ENCODE measurements around the gene CHD1.

CHD1 gene

DNA sequence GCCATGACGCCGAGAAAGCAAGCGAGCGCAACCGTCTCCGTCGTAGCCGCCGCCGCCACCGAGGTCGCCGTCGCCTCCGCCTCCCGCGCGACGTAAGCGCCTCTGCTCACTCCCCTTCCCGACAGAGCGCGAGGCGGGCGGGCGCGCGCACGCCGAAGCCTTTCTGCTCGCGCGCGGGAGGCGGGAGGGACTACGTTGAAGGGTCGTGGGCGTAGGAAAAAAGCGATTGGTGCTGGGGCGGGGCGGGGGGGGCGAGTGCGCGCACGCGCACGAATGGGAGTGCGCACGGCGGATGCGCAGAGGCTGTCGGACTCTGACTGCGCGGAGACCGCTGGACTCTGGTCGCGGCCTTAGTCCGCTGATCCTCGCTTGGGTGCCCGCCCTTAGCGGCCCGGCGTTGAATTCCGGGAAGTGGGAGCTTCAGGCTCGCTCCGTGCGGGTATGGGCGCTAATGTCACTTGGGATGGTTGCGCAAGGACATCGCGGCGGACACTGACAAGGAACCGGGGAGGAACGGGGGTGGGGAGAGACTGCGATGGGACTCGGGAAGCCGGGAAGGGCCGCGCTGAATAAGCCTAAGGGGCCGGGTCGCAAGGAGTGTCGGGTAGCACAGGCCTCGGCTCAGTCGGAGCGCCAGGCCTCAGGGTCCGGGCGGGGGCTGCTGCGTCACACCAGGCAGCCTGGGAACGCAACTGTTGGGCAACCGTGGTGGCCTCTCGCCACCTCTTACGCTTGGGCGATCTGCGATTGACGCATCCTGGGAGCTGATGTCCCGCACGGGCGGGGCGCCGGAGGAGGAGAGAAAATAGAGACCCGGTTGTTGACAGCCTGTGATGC, at the start of gene CHD1:
CHD1 (minus strand) TSS at position 135 of the 837 bp plus-strand sequence. CDS start 2,621 bp downstream, outside the sequence.
- TF ChIP-seq ZFX (IDR thresholded peaks at IDR 0.05), result peak; percentile 91
- TF ChIP-seq, protein P1, sequence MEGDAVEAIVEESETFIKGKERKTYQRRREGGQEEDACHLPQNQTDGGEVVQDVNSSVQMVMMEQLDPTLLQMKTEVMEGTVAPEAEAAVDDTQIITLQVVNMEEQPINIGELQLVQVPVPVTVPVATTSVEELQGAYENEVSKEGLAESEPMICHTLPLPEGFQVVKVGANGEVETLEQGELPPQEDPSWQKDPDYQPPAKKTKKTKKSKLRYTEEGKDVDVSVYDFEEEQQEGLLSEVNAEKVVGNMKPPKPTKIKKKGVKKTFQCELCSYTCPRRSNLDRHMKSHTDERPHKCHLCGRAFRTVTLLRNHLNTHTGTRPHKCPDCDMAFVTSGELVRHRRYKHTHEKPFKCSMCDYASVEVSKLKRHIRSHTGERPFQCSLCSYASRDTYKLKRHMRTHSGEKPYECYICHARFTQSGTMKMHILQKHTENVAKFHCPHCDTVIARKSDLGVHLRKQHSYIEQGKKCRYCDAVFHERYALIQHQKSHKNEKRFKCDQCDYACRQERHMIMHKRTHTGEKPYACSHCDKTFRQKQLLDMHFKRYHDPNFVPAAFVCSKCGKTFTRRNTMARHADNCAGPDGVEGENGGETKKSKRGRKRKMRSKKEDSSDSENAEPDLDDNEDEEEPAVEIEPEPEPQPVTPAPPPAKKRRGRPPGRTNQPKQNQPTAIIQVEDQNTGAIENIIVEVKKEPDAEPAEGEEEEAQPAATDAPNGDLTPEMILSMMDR (conservative IDR thresholded peaks at IDR 0.05), result no peak
- H3K27ac ChIP-seq, result peak within 1 kb of the TSS; percentile 100

DNA sequence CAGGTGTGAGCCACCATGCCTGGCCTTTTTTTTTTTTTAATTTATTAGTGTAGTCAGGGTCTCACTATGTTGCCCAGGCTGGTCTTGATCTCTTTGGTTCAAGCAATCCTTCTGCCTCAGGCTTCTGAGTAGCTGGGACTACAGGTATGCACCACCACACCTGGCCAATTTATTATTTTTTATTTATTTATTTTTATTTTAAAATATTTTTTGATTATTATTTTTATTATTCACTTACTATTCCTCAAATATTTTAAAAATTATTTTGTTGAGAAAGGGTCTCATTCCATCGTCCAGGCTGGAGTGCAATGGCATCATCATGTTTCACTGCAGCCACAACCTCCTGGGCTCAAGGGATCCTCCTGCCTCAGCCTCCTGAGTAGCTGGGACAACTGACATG, 49.7 kb upstream of the CHD1 start:
- TF ChIP-seq, protein P1 (conservative IDR thresholded peaks at IDR 0.05), result no peak
- TF ChIP-seq ZFX (IDR thresholded peaks at IDR 0.05), result no peak
- no peak overlapping the region for H3K27ac ChIP-seq

DNA sequence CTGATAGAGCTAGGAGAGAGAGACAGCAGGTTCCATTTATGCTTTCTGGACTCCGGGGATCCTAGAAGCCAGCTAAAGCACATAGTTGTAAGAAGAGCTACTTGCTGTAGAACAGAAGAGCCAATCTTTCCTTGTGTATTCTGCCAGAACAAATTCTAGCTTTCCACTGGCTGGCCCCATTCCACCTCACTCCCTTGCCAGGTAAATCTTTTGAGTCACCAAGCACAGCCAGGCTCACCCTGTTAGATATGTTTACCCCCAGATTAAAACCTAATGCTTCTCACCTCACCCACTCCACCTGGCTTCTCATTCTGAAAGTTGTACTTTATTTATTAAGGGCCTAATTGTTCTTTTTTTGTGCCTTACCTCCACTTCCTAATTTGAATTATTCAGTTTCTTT, 48.9 kb upstream of the CHD1 start:
- TF ChIP-seq, protein P1 (conservative IDR thresholded peaks at IDR 0.05), result no peak
- H3K27ac ChIP-seq, result no peak overlapping the region

DNA sequence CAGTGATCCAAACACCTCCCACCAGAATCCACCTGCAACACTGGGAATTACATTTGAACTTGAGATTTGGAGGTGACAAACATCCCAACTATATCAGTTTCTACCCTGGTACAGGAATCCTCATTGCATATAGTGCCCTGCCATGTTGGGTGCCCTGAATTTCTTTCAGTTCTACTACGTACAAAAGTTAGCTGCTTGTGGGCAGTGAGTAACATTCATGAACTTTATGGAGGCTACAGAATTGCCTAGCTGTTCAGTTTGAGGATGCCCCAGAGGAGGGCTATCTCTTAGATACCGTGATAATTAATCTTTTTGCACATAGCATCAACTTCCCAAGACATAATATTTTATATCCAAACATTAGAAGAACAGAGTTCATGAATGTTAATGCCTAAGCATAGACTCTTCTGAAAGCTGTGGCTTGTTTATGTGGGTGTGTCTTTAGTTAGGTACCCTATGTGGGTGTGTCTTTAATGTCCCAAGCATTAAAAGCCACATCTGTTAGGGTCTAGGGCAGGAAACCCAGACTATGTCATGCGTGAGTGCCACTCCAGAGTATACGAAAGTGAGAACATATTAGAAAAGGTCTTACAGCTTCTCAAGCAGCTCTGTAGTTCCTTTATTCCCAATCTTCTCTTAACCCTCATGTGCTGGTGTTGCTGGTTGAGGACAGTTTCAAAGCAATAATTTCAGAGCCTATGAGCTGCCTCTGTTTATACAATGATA, 47.0 kb upstream of the CHD1 start:
- TF ChIP-seq ZFX (IDR thresholded peaks at IDR 0.05), result no peak
- TF ChIP-seq, protein P1 (conservative IDR thresholded peaks at IDR 0.05), result no peak
- no peak overlapping the region for H3K27ac ChIP-seq

DNA sequence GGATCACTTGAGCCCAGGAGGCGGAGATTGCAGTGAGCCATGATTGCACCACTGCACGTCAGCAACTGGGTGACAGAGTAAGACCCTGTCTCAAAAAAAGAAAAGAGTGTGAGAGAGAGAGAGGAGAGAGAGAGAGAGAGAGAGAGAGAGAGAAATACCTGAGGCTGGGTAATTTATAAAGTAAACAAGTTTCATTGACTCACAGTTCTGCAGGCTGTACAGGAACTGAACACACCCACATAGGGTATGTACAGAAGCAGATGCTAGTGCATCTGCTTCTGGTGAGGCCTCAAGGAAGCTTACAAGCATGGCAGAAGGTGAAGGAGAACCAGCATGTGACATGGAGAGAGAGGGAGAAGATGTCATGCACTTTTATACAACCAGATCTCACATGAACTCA, 46.4 kb upstream of the CHD1 start:
- TF ChIP-seq, protein P1 (conservative IDR thresholded peaks at IDR 0.05), result no peak
- TF ChIP-seq ZFX (IDR thresholded peaks at IDR 0.05), result no peak
- H3K27ac ChIP-seq, result no peak overlapping the region

DNA sequence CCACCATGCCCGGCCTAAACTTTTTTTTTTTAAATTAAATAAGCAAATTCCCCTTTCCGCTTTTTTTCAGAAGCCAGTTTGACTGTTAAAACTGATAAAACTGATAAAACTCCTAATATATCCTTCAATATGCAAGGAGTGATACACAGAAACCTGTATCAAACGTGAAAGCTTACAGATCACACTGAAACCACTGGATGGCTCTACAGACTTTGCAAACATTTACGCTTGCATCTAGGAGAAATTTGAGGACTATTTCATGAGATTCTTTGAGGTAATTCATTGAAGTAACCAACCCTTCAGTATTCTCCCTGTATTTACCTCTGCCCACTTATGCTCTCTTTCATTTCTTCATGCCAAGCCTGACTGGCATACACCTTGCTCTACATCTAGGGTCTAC, 40.6 kb upstream of the CHD1 start:
- no peak overlapping the region for H3K27ac ChIP-seq
- no peak for TF ChIP-seq ZFX (IDR thresholded peaks at IDR 0.05)
- TF ChIP-seq, protein P1 (conservative IDR thresholded peaks at IDR 0.05), result no peak

DNA sequence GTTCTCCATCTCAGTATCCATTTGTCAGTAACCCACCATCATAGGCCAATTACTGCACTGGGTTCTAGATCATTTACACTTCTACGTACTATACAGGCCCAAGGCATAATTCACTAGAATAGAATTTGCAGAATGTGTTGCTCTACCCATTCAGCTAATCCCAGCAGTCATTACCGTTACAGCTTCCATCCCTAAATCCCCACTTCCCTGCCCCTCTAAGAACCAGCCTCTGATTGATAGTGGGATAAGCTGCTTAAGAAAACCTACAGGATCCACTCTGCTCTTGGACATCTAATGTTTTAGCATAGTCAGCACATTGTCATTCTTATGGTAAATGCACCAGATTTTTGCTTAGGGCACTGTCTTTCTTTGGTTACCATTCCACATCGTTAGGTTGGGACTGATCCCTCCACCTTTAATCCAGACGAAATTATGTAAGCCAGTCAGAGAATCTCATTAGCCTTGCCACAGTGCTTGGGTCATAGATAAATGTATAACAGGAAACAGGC, 39.3 kb upstream of the CHD1 start:
- H3K27ac ChIP-seq, result no peak overlapping the region
- no peak for TF ChIP-seq ZFX (IDR thresholded peaks at IDR 0.05)
- TF ChIP-seq, protein P1 (conservative IDR thresholded peaks at IDR 0.05), result no peak

All from C4-2B (cell line).